ENCODE data around the gene CS. TPM values are rescaled to one million over a fixed set of nuclear protein-coding genes. Genes with fewer than 3 reads are reported as not detected.
"Not testable (repeated sequence)": the region's sequence is repeated elsewhere in the genome, so short reads cannot be mapped to it uniquely, and the experiment has no call there.

The CS gene
- total RNA-seq, 1 donor from 2014 or later: 196 TPM

DNA sequence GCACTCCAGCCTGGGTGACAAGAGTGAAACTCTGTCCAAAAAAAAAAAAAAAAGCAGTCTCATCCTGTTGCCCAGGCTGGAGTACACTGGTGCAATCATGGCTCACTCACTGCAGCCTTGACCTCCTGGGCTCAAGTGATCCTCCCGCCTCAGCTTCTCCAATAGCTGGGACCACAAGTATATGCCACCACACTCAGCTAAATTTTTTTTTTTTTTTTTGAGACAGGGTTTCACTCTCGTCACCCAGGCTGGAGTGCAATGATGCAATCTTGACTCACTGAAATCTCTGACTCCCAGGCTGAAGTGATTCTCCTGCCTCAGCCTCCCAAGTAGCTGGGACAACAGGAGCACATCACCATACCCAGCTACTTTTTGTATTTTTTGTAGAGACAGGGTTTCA is 20.9 kb upstream of the CS start:
- no peak for DNase-seq (ENCODE audit: low spot score)

DNA sequence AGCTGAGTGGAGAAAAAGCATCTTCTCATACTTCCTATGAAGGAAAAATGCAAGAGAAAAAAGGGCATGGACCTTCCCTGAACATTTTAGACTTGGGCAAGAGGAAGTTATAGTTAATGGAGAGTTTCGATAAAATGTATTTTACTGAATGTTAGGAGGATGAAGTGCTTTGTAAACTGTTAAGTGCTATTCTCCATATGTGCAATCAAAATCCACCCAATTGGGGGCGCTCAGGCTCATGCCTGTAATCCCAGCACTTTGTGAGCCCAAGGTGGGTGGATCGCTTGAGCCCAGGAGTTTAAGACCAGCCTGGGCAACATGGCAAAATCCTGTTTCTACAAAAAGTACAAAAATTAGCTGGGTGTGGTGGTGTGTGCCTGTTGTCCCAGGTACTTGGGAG is 17.5 kb upstream of the CS start:
- DNase-seq (ENCODE audit: low spot score): no peak

DNA sequence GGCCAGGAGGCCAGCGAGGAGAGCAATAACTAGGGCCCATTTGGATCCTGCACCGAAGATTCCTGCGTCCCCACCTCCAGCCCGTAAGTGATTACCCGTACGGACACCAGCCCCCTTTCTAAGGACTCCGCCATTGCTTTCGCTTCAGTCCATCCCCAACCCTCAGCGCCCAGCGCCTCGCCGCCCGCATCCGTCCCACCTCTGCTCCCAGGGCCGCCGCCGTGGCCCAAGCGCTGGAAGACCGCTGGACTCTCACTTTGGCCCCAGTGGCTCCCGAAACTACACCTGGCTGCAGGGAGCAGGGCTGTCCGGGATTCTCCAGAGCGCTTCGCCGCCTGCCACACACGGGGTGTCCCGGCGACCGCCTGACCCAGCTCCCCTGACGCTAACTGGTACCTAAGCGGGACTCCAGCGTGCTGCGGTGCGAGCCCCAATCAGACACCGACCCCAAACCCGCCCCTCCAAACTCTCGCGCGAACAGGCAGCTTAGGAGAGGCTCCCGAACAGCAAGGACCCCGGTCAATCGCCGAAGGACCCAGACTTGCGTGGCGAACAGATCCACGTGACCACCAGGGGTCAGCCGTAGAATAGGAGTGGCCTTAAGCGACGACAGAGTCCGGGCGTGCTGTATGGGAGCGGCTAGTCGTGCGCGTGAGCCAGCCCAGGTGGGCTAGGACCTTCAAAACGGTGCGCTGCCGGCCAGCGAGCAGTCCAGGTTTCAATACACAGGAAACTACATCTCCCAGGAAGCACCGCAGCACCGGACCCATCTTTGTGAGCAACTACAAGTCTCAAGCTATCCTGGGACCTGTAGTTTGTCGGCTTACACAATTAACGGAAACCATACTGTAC is 15.7 kb upstream of the CS start, which contains the start of gene CNPY2:
TSS of gene CNPY2 (minus strand) at position 367 of the 852 bp plus-strand sequence. CDS start 771 bp downstream, outside the sequence.
- DNase-seq (ENCODE audit: low spot score): peak; percentile 95

DNA sequence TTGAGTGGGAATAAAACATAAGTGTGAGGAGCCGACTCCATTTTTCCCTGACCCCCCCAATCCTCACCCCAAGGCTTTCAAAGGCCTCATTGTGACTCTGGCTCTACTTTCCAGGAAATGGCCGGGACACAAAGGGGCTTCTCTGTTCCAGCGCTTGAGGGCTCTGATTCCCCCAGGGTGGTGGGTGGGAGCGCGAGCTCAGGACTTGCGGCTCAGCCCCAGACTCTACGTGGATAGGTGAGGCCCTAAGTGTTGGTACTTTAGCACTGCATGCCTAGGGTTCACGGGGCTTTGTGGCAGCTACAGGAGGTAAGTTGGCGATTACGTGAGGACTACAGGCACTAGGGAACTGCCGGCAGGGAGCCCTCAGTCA is 15.1 kb upstream of the CS start:
- DNase-seq (ENCODE audit: low spot score): no peak

DNA sequence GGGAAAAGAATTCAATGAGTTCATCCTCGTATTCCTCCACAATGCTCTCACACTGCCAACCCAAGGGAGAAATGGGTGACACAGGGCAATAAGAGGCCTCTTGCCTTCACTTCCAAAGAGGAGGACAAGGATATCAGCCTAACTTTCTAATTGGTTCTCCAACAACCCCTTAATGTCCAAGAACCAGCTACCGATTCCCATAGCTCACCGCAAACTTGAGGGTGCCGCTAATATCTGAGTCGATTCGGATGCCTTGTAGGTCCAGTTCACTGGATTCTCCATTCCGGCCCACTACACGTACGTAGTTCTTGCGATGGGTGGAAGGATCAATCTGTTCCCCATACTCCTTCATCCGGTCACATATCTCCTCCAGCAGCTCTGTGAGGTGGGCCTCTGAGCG is 10.9 kb upstream of the CS start:
- no peak for DNase-seq (ENCODE audit: low spot score)

DNA sequence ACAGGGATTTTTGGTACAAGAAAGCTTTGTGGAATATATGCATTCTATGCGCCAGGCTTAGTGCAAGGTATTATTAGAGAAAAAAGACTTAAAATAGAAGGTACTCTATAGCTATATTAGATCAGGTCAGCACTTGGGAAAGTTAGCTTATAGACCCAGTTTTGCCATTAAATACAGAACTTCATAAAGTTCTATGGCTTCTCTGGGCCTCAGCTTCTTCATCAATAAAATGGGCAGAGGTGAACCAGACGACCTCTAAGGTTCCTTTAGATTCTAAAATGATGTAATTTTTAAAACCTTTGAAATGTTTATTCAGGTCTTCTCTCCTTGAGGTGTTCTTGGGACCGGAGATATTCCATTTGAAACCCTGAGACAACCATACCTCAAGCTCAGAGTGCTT is 8.6 kb upstream of the CS start:
- no peak for DNase-seq (ENCODE audit: low spot score)

DNA sequence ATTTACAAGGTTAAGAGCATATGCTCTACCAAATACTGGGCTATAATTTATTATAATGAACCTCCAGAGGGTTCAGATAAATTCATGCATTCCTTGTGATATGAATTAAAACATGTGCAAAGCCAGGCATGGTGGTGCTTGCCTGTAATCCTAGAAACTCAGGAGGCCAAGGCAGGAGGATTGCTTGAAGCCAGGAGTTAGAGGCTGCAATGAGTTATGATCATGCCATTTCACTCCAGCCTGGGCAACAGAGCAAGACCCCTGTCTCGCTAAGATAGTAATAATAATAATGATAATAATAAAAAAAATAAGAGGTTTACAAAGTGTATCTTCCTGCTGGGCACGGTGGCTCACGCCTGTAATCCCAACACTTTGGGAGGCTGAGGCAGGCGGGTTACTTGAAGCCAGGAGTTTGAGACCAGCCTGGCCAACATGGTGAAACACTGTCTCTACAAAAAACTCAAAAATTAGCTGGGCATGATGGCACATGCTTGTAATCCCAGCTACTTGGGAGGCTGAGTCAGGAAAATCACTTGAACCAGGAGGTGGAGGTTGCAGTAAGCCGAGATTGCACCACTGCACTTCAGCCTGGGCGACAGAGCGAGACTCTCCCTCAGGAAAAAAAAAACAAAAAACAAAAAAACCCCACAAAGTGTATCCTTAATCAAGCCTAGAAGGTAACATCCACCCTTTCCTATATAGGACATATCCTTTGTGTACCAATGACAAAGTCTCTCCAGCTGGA is 7.3 kb upstream of the CS start:
- DNase-seq (ENCODE audit: low spot score): no peak

DNA sequence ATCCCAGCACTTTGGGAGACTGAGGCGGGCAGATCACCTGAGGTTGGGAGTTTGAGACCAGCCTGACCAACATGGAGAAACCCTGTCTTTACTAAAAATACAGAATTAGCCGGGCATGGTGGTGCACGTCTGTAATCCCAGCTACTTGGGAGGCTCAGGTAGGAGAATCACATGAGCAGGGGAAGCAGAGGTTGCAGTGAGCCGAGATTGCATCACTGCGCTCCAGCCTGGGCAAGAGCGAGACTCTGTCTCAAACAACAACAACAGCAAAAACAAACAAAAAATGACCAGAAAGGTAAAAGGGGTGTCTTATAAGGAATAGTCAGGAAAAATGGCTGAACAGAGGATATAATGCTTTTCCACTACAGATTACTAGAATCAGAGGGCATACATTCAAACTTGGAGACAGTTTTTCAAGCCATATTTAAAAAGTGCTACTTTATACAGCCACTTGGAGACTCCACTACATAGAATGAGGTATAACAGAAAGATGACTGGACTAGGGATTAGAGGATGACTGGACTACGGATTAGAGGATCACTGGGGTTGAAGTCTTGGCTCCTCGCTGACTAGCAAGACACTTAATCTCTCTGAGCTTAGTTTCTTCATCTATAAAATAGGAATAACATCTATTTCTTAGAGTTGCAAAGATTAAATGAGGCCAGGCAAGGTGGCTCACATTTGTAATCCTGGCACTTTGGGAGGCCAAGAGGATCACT is 4.9 kb upstream of the CS start:
- DNase-seq (ENCODE audit: low spot score): no peak

DNA sequence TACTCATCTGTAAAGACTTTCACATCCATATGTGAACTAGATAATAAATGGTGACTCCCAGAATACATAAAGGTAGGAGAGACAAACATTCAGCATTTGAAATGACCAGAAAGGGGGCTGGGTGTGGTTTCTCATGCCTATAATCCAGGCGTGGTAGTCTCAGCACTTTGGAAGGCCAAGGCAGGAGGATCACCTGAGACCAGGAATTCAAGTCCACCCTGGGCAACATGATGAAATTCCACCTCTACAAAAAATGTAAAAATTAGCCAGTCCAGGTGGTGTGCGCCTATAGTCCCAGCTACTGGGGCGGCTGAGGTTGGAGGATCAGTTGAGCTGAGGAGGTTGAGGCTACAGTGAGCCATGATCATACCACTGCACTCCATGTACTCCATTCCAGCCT is 4.1 kb upstream of the CS start:
- no peak for DNase-seq (ENCODE audit: low spot score)

DNA sequence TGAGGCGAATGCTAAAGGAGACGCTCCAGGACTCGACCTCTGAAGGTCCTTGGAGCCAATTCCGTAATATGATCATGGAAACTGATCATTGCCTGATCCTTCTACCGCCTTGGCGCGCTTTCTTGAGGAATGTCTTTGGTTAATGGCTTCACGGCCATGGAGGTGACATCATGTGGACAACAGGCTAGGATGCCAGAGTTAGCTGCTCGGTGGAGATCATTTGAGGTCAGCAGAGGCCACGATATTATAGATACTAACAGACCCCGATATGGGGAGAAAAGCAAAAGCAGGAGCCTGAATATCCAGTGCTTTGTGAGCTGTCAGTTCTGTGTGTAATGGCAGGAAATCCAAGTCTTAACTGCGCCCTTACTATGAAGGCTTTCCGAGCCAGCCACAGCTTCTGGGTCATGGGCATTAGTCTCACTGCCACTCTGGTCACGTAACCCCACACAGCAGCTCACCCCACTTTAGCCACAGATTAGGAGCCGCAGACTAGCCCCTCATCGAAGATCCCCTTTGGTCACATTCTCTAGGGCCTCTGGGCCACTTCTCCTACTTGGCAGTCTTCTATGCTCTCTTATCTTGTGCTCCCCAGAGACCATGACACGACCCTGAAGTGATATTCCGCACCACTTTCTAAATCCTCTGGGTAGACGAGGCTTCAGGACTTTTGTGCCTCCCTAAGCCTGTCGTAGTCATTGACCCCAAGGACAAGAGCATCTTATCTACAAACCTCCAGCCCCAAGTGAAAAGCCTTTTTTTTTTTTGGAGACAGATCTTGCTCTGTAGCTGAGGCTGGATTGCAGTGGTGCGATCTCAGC is 724 bp upstream of the CS start:
- DNase-seq (ENCODE audit: low spot score): no peak

DNA sequence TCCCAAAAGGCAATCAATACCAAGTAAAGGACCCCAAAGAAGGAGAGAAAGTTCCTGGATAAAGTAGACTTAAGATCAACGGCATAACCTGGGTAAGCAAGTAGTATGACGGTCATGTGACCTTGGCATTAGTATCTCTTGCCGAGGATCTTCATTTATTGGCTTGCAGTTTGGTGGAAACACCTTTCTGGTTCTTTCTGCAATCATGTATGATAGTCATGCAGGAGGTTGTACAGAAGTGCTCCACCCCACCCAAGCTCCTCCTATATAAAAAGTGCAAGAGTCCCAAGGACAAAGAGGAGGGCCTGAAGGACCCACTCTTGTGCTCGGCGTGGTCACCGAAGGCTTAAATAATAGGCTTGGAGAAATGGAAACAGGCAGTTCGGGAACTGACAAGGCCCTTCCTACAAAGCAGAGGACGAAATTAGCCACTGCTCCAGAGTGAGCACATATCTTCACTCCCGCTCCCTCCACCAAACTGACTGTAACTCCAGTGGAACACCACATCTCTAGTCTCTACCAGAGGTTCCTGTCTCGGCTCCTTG is 750 bp downstream of the CS start:
- DNase-seq (ENCODE audit: low spot score): no peak

DNA sequence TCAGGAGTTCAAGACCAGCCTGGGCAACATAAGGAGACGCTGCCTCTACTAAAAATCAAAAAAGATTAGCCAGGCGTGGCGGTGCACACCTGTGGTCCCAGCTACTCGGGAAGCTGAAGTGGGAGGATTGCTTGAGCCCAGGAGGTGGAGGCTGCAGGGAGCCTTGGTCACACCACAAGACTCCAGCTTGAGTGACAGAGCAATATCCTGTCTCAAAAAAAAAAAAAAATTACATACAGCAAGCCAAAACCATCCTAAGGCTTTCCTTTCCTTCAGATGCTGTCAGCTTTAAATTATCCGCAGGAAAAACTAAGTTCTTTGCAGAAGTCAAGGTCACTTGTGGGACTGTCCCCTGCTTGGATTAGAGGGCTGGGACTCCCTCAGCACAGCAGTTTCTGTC is 1.3 kb downstream of the CS start:
- DNase-seq (ENCODE audit: low spot score): no peak

DNA sequence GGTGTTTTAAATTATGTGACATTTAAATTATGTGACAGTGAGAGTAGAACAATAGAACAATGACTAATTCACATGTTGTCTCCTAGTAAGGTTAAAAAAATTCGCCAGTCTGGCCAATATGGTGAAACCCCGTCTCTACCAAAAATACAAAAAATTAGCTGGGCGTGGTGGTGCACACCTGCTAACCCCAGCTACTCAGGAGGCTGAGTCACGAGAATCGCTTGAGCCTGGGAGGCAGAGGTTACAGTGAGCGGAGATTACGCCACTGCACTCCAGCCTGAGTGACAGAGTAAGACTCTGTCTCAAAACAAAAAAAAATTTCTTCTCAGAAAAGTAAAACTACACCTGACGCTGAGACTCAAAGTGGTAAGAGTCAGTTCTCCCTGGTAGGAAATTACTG is 2.7 kb downstream of the CS start:
- DNase-seq (ENCODE audit: low spot score): no peak

DNA sequence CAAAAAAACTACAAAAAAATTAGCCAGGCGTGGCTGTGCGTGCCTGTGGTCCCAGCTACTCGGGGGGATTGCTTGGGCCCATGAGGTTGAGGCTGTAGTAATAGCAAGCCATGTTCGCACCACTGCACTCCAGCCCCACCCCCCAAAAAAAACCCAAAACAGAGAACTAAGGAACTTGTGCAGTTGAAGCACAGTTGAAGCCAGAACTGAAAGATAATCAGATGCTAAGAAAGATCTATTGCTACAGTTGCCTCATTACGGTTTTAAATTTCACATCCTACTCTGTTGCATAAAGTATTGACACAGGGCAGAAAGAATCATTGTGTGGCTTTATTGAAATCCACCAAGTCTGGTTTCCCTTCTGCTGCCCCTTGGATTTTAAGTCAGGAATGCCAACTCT is 3.8 kb downstream of the CS start:
- no peak for DNase-seq (ENCODE audit: low spot score)

DNA sequence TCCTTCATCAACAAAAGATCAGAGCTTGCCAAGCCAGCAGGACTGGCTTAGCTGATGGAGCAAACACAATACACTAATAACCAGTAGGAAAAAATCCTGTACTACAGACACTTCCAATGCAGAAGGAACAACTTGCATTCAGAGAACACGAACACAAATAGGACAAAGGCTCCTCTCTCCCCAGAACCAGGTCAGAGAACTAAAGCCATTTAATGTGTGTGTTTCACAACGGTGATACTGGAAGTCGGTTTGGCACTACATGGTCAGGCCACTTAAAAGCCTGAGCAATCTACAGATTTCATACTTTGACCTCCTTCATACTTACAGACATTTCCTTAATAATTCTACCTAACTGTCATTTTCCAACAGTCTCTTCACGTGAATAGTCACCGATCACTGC is 6.3 kb downstream of the CS start:
- DNase-seq (ENCODE audit: low spot score): no peak

DNA sequence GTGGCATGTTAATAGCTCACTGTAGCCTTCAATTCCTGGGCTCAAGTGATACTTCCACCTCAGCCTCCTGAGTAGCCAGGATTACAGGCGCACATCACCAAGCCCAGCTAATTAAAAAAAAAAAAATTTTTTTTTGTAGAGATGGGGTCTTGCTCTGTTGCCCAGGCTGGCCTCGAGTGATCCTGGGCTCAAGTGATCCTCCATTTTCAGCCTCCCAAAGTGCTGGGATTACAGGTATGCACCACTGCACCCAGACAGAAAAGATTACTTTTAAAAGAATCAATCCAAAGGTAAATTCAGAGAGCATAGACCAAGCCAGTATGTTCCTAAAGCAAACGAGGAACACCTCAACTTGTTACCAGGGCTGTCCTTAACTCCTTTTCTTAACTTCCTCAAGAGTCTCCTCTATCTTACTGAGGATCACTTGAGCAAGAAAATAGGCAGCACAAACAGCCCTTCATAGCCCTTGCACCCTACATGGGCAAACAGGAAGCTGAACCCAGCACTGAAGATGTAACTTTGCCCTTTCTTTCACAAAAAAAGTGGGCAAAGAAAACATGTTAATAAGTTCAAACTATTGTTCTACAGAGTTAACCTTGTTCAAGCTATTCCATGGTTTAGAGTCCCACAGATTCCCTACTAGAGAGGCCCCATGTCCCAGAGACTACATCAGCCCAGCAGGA is 11.3 kb downstream of the CS start:
- DNase-seq (ENCODE audit: low spot score): no peak

DNA sequence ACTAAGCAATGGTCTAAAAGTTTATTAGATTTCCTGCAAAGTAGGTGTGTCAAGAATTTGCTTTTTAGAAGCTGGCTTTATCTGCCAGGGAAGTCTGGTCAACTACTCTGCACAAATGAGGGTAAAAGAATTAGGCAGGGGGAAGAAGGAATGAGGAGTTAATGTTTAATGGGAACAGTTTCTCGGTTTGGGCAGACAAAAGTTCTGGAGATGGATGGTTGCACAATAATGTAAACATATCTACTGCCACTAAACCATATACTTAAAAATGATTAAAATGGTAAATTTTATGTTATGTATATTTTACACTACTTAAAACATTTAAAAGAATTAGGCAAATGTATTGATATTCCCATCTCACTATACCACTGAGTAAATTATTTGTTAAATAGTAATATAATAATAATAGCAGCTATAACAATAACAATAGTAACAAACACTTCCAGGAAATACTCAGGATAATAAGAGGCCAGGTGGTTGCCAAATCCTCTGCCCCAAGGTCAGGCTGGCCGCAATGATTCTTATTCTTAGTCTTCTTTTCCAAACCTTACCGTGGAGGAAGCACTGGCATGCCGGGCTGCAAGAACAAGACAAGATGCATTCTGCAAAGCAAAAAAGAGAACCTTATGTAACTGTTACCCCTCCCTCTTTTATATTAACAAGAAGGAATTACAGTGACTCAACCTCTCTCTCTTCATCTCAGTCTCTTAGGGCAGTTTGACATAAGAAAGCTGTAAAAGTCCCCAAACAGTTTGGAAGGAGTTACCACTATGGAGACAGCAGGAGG is 13.9 kb downstream of the CS start:
- DNase-seq (ENCODE audit: low spot score): no peak

DNA sequence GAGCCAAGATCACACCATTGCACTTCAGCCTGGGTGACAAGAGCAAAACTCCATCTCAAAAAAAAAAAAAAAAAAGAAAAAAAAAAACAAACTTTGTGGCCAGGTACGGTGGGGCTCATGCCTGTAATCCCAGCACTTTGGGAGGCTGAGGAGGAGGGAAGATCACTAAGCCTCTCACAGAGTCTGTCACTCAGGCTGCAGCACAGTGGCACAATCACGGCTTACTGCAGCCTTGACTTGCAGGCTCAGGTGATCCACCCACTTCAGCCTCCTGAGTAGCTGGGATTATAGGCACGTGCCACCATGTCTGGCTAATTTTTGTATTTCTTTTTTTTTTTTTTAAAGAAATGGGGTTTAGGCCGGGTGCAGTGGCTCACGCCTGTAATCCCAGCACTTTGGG is 15.9 kb downstream of the CS start:
- DNase-seq (ENCODE audit: low spot score): not testable (repeated sequence)

DNA sequence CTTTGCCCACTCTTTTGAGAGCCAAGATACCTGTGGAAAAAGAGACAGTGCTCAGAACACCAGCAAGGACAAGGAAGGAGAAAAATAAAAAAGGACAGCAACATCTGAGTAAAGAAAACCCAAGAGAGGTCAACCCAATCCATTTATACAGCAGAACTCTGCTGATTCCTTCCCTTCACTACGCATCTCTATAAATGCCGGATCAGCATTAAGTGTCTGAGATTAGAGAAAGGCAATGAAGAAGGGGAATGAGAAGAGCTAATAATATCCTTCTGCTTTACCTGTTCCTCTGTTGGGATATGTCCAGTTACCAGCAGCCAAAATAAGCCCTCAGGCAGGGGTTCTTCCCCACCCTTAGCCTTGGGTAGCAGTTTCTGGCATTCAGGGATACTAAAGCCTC is 17.6 kb downstream of the CS start:
- no peak for DNase-seq (ENCODE audit: low spot score)

DNA sequence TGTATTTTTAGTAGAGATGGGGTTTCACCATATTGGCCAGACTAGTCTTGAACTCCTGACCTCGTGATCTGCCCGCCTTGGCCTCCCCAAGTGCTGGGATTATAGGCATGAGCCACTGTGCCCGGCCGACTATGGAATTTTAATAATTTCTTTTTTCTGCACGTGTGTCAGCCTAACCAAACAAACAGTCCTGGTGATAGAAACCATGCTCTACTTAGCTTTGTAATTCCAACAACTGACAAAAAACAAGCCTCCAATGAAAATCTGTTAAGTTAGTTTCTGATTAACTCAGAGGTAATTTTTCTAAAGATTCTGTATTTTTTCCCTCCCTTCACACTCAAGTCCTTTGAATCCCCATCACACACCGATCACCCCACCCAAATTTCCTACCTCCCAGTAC is 18.1 kb downstream of the CS start:
- no peak for DNase-seq (ENCODE audit: low spot score)
